ENCODE measurements around the gene MUC5B. TPM values are rescaled to one million over a fixed set of nuclear protein-coding genes. Genes with fewer than 3 reads are reported as not detected.

The MUC5B gene
- total RNA-seq, 1 donor from 2014 or later: 0.25 TPM

DNA sequence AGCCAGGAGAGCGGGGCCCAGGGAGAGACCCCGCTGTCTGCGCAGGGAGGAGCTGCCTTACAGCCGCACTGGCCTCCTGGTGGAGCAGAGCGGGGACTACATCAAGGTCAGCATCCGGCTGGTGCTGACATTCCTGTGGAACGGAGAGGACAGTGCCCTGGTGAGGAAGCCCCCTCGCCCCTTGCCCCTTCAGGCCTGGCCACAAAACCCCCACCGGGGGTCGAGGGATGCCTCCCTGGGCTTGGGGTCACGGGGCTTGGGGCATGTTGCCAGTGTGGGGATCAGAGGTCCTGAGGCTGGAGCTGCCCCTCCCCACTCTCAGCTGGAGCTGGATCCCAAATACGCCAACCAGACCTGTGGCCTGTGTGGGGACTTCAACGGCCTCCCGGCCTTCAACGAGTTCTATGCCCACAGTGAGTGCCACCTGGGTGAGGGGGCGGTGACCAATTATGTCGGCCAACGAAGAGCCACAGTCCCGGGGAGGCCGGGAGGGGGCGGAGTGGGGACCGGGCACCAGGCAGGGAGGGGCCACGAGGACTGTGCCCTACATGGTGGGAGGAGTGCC lies 4.2 kb downstream of the MUC5B start:
- Histone ChIP-seq H3K4me1 (no peaks in the 10 kb centered on the region), H3K4me3 (no peak overlapping the region), H3K9me3 (no peaks in the 10 kb centered on the region), H3K36me3 (no peaks in the 10 kb centered on the region), H3K27ac (no peak overlapping the region), H3K27me3 (no peaks in the 10 kb centered on the region)
- no peak for TF ChIP-seq POLR2AphosphoS5 (IDR thresholded peaks at IDR 0.05; ENCODE audit: insufficient read depth in 1 of 2, low read depth in 1 of 2)
- no peak for TF ChIP-seq CTCF (IDR thresholded peaks at IDR 0.05)
- TF ChIP-seq POLR2A (IDR thresholded peaks at IDR 0.05): no peak
- DNase-seq (ENCODE audit: extremely low spot score in 2 of 2): no peak
- intact Hi-C loops (cut with DNase I): no loop called here

DNA sequence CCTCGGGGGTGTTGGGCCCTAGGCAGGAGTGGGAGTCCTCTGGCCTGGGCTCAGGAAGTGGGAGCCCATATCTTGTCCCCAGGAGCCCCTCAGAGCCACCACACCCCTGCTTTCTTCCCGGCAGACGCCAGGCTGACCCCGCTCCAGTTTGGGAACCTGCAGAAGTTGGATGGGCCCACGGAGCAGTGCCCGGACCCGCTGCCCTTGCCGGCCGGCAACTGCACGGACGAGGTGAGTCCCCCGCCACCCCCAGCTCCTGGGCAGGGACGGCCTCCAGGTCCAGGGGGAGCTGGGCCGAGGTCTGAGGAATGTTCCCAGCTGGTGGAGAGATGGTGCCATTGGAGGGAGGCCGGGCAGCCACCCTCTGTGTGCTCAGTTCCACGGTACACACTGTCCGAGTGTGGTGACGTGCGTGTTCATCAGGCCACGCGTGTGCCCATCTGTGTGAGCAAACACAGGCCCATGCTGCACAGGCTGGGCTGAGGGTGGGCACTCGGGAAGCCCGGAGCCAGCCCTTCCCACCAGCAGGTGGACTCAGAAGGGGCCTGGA lies 4.8 kb downstream of the MUC5B start:
- H3K4me1 ChIP-seq: no peaks in the 10 kb centered on the region
- H3K27me3 ChIP-seq: no peaks in the 10 kb centered on the region
- no peak for DNase-seq (ENCODE audit: extremely low spot score in 2 of 2)
- no peak overlapping the region for H3K4me3 ChIP-seq
- no peak overlapping the region for H3K27ac ChIP-seq
- no peaks in the 10 kb centered on the region for H3K36me3 ChIP-seq
- H3K9me3 ChIP-seq: no peaks in the 10 kb centered on the region
- intact Hi-C loops (cut with DNase I): no loop called here
- TF ChIP-seq POLR2A (IDR thresholded peaks at IDR 0.05) (no peak), POLR2AphosphoS5 (IDR thresholded peaks at IDR 0.05; ENCODE audit: insufficient read depth in 1 of 2, low read depth in 1 of 2) (no peak)

DNA sequence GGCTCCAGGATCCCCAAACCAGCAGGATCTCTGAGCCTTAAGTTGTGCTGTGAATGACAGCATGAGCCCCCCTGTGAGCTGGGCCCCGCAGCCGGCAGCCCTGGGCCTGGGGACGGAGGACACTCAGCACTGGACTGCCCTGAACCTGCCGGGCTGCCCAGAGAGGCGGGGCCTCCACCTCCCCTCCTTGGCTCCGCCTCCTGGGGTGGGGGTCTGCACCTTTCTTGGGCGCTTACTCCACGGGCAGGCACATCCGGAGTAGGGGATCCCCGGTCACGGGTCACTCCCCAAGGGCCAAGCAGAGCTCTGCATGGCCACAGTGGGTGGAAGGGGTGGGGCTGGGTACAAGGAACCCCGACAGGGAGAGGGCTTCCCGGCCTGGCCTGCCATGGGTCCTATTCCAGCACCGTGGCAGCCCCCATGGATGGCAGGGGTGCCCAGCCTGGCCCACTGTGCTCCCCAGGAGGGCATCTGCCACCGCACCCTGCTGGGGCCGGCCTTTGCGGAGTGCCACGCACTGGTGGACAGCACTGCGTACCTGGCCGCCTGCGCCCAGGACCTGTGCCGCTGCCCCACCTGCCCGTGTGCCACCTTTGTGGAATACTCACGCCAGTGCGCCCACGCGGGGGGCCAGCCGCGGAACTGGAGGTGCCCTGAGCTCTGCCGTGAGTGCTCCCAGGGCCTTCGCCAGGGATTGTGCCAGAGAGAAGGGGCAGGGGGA lies 5.4 kb downstream of the MUC5B start:
- H3K27me3 ChIP-seq: no peaks in the 10 kb centered on the region
- no peaks in the 10 kb centered on the region for H3K4me1 ChIP-seq
- H3K27ac ChIP-seq: no peak overlapping the region
- H3K9me3 ChIP-seq: no peaks in the 10 kb centered on the region
- intact Hi-C loops (cut with DNase I): no loop called here
- TF ChIP-seq POLR2AphosphoS5 (IDR thresholded peaks at IDR 0.05; ENCODE audit: insufficient read depth in 1 of 2, low read depth in 1 of 2) (no peak), CTCF (IDR thresholded peaks at IDR 0.05) (no peak), POLR2A (IDR thresholded peaks at IDR 0.05) (no peak)
- no peaks in the 10 kb centered on the region for H3K36me3 ChIP-seq
- no peak overlapping the region for H3K4me3 ChIP-seq
- DNase-seq (ENCODE audit: extremely low spot score in 2 of 2): no peak

- DNase-seq (ENCODE audit: extremely low spot score in 2 of 2): no peak
- Histone ChIP-seq H3K36me3 (no peaks in the 10 kb centered on the region), H3K4me3 (no peak overlapping the region), H3K4me1 (no peaks in the 10 kb centered on the region), H3K9me3 (no peaks in the 10 kb centered on the region), H3K27ac (no peak overlapping the region), H3K27me3 (no peaks in the 10 kb centered on the region)
- TF ChIP-seq POLR2A (IDR thresholded peaks at IDR 0.05): no peak
- no peak for TF ChIP-seq CTCF (IDR thresholded peaks at IDR 0.05)
- TF ChIP-seq POLR2AphosphoS5 (IDR thresholded peaks at IDR 0.05; ENCODE audit: insufficient read depth in 1 of 2, low read depth in 1 of 2): no peak
- intact Hi-C loops (cut with DNase I): no loop called here
These were observed 6.1 kb downstream of the MUC5B start for GRCh38 chr11:1228921-1229451.

- no peaks in the 10 kb centered on the region for H3K9me3 ChIP-seq
- no peaks in the 10 kb centered on the region for H3K27me3 ChIP-seq
- no peak for TF ChIP-seq CTCF (IDR thresholded peaks at IDR 0.05)
- no peak for TF ChIP-seq POLR2AphosphoS5 (IDR thresholded peaks at IDR 0.05; ENCODE audit: insufficient read depth in 1 of 2, low read depth in 1 of 2)
- no peak for TF ChIP-seq POLR2A (IDR thresholded peaks at IDR 0.05)
- no peak for DNase-seq (ENCODE audit: extremely low spot score in 2 of 2)
- H3K36me3 ChIP-seq: no peaks in the 10 kb centered on the region
- intact Hi-C loops (cut with DNase I): no loop called here
- H3K27ac ChIP-seq: no peak overlapping the region
- H3K4me3 ChIP-seq: no peak overlapping the region
- H3K4me1 ChIP-seq: no peaks in the 10 kb centered on the region
These were observed 6.7 kb downstream of the MUC5B start for GRCh38 chr11:1229471-1230120.

Data from vagina (tissue), 2 donors.